Colonic mucosa (tissue), 4 donors: ENCODE measurements around the gene RIMBP2. TPM values are rescaled to one million over a fixed set of nuclear protein-coding genes. Genes with fewer than 3 reads are reported as not detected.

Experiments
- DNase-seq: peaks from one replicate; pipeline ENCODE4 v3.0.0-alpha.2; 2020
- H3K27ac ChIP-seq: fragments of 200-600 bp; one replicate; pipeline ENCODE4 v1.8.0; 2021
- H3K27me3 ChIP-seq: fragments of 200-600 bp; one replicate; pipeline ENCODE4 v1.8.0; 2021
- H3K36me3 ChIP-seq: fragments of 200-600 bp; one replicate; pipeline ENCODE4 v1.8.0; 2021
- H3K4me1 ChIP-seq: fragments of 200-600 bp; one replicate; pipeline ENCODE4 v1.8.0; 2021; ENCODE audit warnings: mild to moderate bottlenecking
- H3K4me3 ChIP-seq: fragments of 200-600 bp; one replicate; pipeline ENCODE4 v1.8.0; 2021
- H3K9ac ChIP-seq, 2 donors: one replicate each; pipeline ENCODE4 v1.7.0; 2013; ENCODE audit warnings: control low read depth in 2 of 2, low read depth in 2 of 2, low read length in 2 of 2
- H3K9me3 ChIP-seq: fragments of 200-600 bp; one replicate; pipeline ENCODE4 v1.8.0; 2021
- CTCF ChIP-seq: fragments of 200-600 bp; IDR thresholded peaks from one replicate; pipeline ENCODE4 v1.8.0; 2022; ENCODE audit warnings: antibody characterized with exemption, mild to moderate bottlenecking
- intact Hi-C: fragments of 100-400 bp; cut with DNase I; formaldehyde crosslinking; loops from one replicate; pipeline ENCODE4 v1.14.1; 2022
- total RNA-seq, 2 donors: library from RNA; stranded (reverse); fragmentation: NEBNext Ultra II Directional in 1 of 2; extraction: Animal tissue kit (Norgen Biotek cat#: 25700) in 1 of 2; gene quantifications; one replicate each; pipeline ENCODE4 v1.2.1, GENCODE V29; 2021
- donor health status: healthy.
- donor health status: DM: no; HTN: no; CAD: no.
- donor health status: DM: no; HTN: no; CAD: no.

The RIMBP2 gene
- total RNA-seq, 2 donors from 2014 or later, result 4.8 to 5.6 TPM

GRCh38 chr12:130674676-130675075 lies 41.4 kb downstream of the RIMBP2 start:
- H3K4me1 ChIP-seq, result no peaks in the 10 kb centered on the region
- H3K36me3 ChIP-seq, result no peaks in the 10 kb centered on the region
- H3K9ac ChIP-seq, result no peak overlapping the region
- no peaks in the 10 kb centered on the region for H3K27me3 ChIP-seq
- no peak for TF ChIP-seq CTCF
- H3K9me3 ChIP-seq, result no peaks in the 10 kb centered on the region
- no peak overlapping the region for H3K4me3 ChIP-seq
- intact Hi-C loops, result no loop called here
- H3K27ac ChIP-seq, result no peak overlapping the region
- DNase-seq, result no peak

GRCh38 chr12:130673036-130673705 lies 42.9 kb downstream of the RIMBP2 start:
- DNase-seq, result no peak
- Histone ChIP-seq H3K9me3 (no peaks in the 10 kb centered on the region), H3K27ac (no peak overlapping the region), H3K9ac (no peak overlapping the region), H3K4me1 (no peaks in the 10 kb centered on the region), H3K4me3 (no peak overlapping the region), H3K36me3 (no peaks in the 10 kb centered on the region), H3K27me3 (no peaks in the 10 kb centered on the region)
- no peak for TF ChIP-seq CTCF
- intact Hi-C loops, result no loop called here

- no peak for TF ChIP-seq CTCF
- H3K4me3 ChIP-seq, result no peak overlapping the region
- no peak overlapping the region for H3K27ac ChIP-seq
- no peaks in the 10 kb centered on the region for H3K27me3 ChIP-seq
- DNase-seq, result no peak
- no peak overlapping the region for H3K9ac ChIP-seq
- no peaks in the 10 kb centered on the region for H3K36me3 ChIP-seq
- H3K9me3 ChIP-seq, result no peaks in the 10 kb centered on the region
- intact Hi-C loops, result no loop called here
- no peaks in the 10 kb centered on the region for H3K4me1 ChIP-seq
Observed at GRCh38 chr12:130672089-130672820, 43.8 kb downstream of the RIMBP2 start.

GRCh38 chr12:130671556-130671955 lies 44.5 kb downstream of the RIMBP2 start:
- H3K27me3 ChIP-seq, result no peaks in the 10 kb centered on the region
- no peaks in the 10 kb centered on the region for H3K9me3 ChIP-seq
- DNase-seq, result no peak
- no peaks in the 10 kb centered on the region for H3K36me3 ChIP-seq
- no peak overlapping the region for H3K27ac ChIP-seq
- no peaks in the 10 kb centered on the region for H3K4me1 ChIP-seq
- TF ChIP-seq CTCF, result no peak
- intact Hi-C loops, result no loop called here
- H3K9ac ChIP-seq, result no peak overlapping the region
- no peak overlapping the region for H3K4me3 ChIP-seq

GRCh38 chr12:130669797-130670196 lies 46.3 kb downstream of the RIMBP2 start:
- Histone ChIP-seq H3K36me3 (no peaks in the 10 kb centered on the region), H3K27ac (no peak overlapping the region), H3K27me3 (no peaks in the 10 kb centered on the region), H3K9ac (no peak overlapping the region), H3K4me1 (no peaks in the 10 kb centered on the region), H3K9me3 (no peaks in the 10 kb centered on the region), H3K4me3 (no peak overlapping the region)
- DNase-seq, result no peak
- intact Hi-C loops, result no loop called here
- no peak for TF ChIP-seq CTCF
